ENCODE data around the gene ASAP3. TPM values are rescaled to one million over a fixed set of nuclear protein-coding genes. Genes with fewer than 3 reads are reported as not detected.

The ASAP3 gene
- total and polyA plus RNA-seq, 2 donors (not counting 3 experiments of a cell fraction or from before 2014, with no cell fraction given), result 12.5 to 14.2 TPM

GRCh38 chr1:23421343-23421742, 62.6 kb downstream of the ASAP3 start:
- BruUV-seq (replicated peaks), result no TSS peak
- Histone ChIP-seq H3K27ac (ENCODE audit: insufficient read depth, low read depth, low read length) (no peak overlapping the region), H3K79me2 (ENCODE audit: control insufficient read depth, insufficient read depth, low read length) (no peaks in the 10 kb centered on the region), H3K4me3 (replicated peaks in 1 of 3; ENCODE audit: insufficient read depth in 1 of 3, low read depth in 1 of 3, low read length in 3 of 3) (no peak overlapping the region), H4K20me1 (replicated peaks; ENCODE audit: control insufficient read depth, extremely low read depth, insufficient read depth, low read length) (no peaks in the 10 kb centered on the region), H2AFZ (ENCODE audit: low read depth, low read length) (no peak overlapping the region), H3K36me3 (ENCODE audit: control insufficient read depth in 2 of 2, extremely low read depth in 1 of 2, insufficient read depth in 2 of 2, low read length in 2 of 2) (no peaks in the 10 kb centered on the region), H3K9me3 (replicated peaks; ENCODE audit: control insufficient read depth, insufficient read depth, low read length) (no peaks in the 10 kb centered on the region), H3K9me1 (replicated peaks; ENCODE audit: control insufficient read depth, extremely low read depth, insufficient read depth, low read length) (no peaks in the 10 kb centered on the region), H3K9ac (replicated peaks; ENCODE audit: extremely low read depth, insufficient read depth, low read length) (no peak overlapping the region), H3K4me1 (ENCODE audit: control insufficient read depth, extremely low read depth, insufficient read depth, low read length) (peaks cover 12% of the 10 kb centered on the region), H3K27me3 (ENCODE audit: control insufficient read depth in 2 of 2, insufficient read depth in 2 of 2, low read length in 2 of 2) (peaks cover 0 to 10% of the 10 kb centered on the region in 2 experiments), H3K4me2 (ENCODE audit: insufficient read depth, low read length) (no peak overlapping the region)
- DNase-seq (ENCODE audit: low read depth, low spot score) (no peak), FAIRE-seq (no peak)
- intact Hi-C loops (cut with micrococcal nuclease) (no loop called here), dilution Hi-C loops (cut with MboI; ENCODE audit: extremely low pct_ligation_motif_present, low sequenced_read_pairs) (no loop called here)
- ChIA-PET CTCF (interaction anchor here (0.7 to 2.1 kb wide), 8 partner anchors 9 to 118 kb away, joined by 3 to 8 read pairs (median 4); partner anchors contain the start of genes ASAP3 and ZNF436), POLR2A (interaction anchor here (1.0 kb wide), 1 partner anchor 77 kb away, joined by 4 read pairs; the partner anchor contains the start of gene HNRNPR)
- TF ChIP-seq FOS (IDR thresholded peaks at IDR 0.05; ENCODE audit: borderline replicate concordance, insufficient read depth, low read length), result no peak
- TF ChIP-seq GATA2 (IDR thresholded peaks at IDR 0.05; ENCODE audit: insufficient read depth, insufficient read length, low read depth, low read length), result no peak
- TF ChIP-seq CTCF (IDR thresholded peaks at IDR 0.05; ENCODE audit: extremely low read depth in 1 of 2, insufficient read depth in 1 of 2, low read depth in 1 of 2, low read length in 2 of 2), result no peak
- no peak for TF ChIP-seq POLR2A (IDR thresholded peaks at IDR 0.05; ENCODE audit: low read depth, low read length)
- no peak for TF ChIP-seq MYC (IDR thresholded peaks at IDR 0.05; ENCODE audit: low read depth, low read length)
- TF ChIP-seq MAX (IDR thresholded peaks at IDR 0.05; ENCODE audit: insufficient read depth, insufficient read length), result no peak
- no peak for TF ChIP-seq POLR2AphosphoS5 (IDR thresholded peaks at IDR 0.05; ENCODE audit: insufficient read depth, low read depth, low read length)
- TF ChIP-seq EZH2 (IDR thresholded peaks at IDR 0.05; ENCODE audit: borderline replicate concordance, low read depth, low read length, severe bottlenecking), result no peak
- TF ChIP-seq JUN (IDR thresholded peaks at IDR 0.05; ENCODE audit: borderline replicate concordance, insufficient read depth, insufficient read length, low read depth), result no peak

All from endothelial cell of umbilical vein (primary cell).